Fibroblast of skin of abdomen (primary cell): ENCODE measurements around the gene ZNF660.

Experiments used
- DNase-seq: peaks from one replicate; pipeline ENCODE4 v3.0.0-alpha.2; 2013

The ZNF660 gene

GRCh38 chr3:44632193-44632592, 47.4 kb downstream of the ZNF660 start:
- DNase-seq, result no peak

- no peak for DNase-seq
These were observed 57.6 kb downstream of the ZNF660 start for GRCh38 chr3:44642337-44642736.

DNA sequence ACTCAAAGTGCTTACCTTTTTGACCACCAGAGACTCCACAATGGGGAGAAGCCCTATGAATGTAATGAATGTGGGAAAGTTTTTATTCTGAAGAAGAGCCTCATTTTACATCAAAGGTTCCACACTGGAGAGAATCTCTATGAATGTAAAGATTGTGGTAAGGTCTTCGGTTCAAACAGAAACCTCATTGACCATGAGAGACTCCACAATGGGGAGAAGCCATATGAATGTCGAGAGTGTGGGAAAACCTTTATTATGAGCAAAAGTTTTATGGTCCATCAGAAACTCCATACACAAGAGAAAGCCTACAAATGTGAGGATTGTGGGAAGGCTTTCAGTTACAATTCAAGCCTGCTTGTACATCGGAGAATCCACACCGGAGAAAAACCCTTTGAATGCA, 58.3 kb downstream of the ZNF660 start:
- no peak for DNase-seq

- DNase-seq, result no peak
These were observed 63.0 kb downstream of the ZNF660 start for GRCh38 chr3:44647771-44648170.

DNA sequence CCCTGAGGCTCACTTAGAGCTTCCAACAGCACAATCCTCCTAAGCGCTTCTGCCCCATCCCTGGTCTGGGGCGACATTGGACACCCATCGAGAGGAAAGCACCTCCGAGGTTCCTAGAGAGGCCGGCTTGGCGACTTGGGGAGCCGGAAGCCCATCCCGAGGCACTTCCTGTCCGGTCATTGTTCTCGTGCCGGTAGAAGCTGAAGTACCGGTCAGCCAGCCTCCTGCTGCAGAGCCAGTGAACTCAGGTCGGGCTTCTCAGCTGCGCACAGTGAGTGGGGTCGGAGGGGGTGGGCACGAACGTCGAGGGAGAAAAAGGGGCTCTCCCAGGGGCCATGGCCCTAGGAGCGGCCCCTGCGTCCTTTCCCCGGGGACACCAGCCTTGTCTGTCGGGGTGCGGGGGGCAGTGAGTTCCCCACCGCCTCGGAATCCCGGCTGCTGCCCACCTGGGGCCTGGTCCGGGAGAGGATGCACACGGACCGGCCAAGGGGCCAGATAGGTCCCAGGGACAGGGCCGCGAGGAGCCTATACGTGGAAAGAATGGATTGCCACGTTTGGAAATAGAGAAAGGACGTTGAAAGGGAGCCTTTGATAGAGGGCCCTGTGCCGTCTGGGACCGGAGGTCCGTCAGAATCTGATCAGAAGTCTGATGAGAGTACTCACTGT, 63.9 kb downstream of the ZNF660 start, which contains the start of gene ZNF35:
ZNF35 (plus strand) TSS at position 169 of the 666 bp plus-strand sequence. CDS start 2,336 bp downstream, outside the sequence.
- DNase-seq, result peak; percentile 88
